Stimulated activated CD4-positive, alpha-beta T cell treated with anti-CD3 and anti-CD28 coated beads, Interleukin-1b, Interleukin-23, amount 100 ng/mL, for 24 hours (primary cell): ENCODE results near the gene SPAG6.
"Not testable (repeated sequence)": the region's sequence is repeated elsewhere in the genome, so short reads cannot be mapped to it uniquely, and the experiment has no call there.

ENCODE experiments used
- DNase-seq, 4 experiments: peaks; one replicate each; pipeline ENCODE4 v3.0.0-alpha.2; 2020; ENCODE audit warnings: low read depth in 4 of 4, low spot score in 1 of 4

The SPAG6 gene

DNA sequence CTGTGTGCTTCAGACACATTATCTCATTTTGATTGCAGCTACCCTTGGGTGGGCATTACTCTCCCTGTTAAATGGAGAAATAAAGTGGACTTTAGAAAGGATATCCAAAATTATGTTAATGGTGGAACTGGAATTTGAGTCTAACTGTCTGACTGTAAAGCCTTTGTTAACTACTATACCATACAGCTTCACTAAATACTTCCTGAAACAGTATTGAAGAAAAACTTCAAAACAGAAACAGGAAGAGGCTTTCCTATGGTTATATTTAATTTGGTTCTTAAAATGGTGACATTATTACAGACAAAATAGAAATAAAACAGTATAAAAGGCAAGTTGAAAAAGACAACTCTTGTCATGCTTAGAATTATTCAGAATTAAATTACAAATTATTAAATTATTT lies 25.0 kb downstream of the SPAG6 start:
- no peak for DNase-seq

DNA sequence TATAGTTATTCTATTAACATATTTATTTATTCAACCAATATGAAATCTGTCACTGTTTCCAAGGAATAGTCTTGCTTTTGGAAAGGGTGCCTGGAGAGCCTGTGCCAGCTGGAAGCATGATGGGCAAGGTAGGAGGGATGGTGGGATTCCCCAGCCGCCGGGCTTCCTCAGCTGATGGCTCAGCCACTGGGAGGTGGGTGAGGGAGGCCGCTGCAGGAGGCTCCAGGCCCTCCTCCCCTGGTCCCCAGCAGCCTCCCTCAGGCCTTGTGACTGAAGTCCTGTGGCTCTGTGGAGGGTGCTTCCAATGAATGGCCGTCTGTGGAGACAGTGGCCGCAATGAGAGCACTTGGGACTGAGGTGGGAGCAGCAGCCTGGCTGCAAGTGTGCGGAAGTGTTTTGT lies 27.0 kb downstream of the SPAG6 start:
- no peak for DNase-seq

DNA sequence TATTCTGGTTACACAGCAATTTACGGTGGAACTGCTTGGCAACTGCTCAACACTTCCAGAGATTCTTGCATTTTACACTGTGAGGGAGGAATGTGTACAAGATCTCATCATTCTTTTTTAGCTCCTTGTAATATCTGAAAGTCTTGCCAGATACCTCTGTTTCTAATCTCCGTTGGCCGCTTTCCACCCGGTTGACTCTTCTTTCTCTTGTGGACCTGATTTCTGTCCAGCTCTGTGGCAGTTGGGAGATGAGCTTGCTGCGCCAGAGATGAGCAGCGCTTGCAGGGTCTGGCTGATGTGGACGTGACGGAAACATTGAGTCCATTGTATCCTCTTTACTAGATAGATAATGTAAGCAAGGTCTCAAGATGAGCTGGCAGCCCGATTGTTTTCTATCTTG lies 27.6 kb downstream of the SPAG6 start:
- no peak for DNase-seq

GRCh38 chr10:22374489-22375126 lies 29.3 kb downstream of the SPAG6 start:
- DNase-seq: no peak

DNA sequence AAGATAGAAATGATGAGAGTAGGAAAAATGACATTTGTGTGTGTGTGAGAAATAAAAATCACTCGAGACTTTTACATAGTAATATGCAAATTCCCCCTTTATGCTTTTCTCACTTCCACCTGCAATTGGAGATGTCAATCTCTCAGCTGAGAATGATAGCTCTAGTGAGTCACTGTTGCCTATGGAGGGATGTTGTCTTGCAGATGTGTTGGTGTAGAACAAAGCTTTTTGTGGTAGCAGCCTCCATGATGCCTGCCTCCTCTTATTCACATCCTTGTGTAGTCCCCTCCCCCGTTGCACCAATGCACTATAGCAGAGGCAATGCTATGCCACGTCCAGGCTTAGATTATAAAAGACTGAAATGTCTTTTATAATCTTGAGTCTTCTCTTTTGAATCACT lies 33.8 kb downstream of the SPAG6 start:
- peak; percentile 11 to 36 (median 17) for DNase-seq

GRCh38 chr10:22381262-22381661 lies 36.0 kb downstream of the SPAG6 start:
- no peak for DNase-seq

DNA sequence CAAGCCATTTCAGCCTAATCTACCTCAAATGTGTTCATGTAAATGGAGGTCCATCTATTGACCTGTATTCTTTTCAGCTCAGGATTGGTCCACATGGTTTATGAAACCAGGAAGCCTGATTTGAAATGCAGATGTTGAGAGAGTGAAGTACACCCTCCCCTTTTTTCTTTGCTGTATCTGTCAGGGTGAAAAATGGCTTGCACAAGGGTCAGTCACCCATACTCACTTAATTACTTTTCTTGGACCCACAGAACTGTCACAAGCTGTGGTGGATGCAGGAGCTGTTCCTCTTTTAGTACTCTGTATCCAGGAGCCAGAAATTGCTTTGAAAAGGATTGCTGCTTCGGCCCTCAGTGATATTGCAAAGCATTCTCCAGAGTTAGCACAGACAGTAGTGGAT lies 41.2 kb downstream of the SPAG6 start:
- DNase-seq: no peak

- DNase-seq: no peak
Measured at GRCh38 chr10:22389856-22390589, 44.7 kb downstream of the SPAG6 start.

- no peak for DNase-seq
Measured at GRCh38 chr10:22391600-22391999, 46.3 kb downstream of the SPAG6 start.

DNA sequence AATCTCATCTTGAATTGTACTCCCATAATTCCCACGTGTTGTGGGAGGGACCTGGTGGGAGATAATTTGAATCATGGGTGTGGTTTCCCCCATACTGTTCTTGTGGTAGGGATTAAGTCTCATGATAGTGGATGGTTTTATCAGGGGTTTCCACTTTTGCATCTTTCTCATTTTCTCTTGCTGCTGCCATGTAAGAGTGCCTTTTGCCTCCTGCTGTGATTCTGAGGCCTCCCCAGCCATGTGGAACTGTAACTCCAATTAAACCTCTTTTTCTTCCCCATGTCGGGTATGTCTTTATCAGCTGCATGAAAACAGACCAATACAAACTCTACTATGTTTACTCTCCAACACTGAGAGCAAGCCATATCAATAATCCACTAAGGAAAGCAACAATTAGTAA lies 50.9 kb downstream of the SPAG6 start:
- not testable (repeated sequence) for DNase-seq

DNA sequence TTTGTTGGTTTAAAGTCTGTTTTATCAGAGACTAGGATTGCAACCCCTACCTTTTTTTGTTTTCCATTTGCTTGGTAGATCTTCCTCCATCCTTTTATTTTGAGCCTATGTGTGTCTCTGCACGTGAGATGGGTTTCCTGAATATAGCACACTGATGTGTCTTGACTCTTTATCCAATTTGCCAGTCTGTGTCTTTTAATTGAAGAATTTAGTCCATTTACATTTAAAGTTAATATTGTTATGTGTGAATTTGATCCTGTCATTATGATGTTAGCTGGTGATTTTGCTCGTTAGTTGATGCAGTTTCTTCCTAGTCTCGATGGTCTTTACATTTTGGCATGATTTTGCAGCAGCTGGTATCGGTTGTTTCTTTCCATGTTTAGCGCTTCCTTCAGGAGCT lies 61.6 kb downstream of the SPAG6 start:
- DNase-seq: not testable (repeated sequence)

GRCh38 chr10:22410394-22410793 lies 65.1 kb downstream of the SPAG6 start:
- DNase-seq: no peak

- no peak for DNase-seq
Measured at GRCh38 chr10:22410846-22411245, 65.5 kb downstream of the SPAG6 start.

DNA sequence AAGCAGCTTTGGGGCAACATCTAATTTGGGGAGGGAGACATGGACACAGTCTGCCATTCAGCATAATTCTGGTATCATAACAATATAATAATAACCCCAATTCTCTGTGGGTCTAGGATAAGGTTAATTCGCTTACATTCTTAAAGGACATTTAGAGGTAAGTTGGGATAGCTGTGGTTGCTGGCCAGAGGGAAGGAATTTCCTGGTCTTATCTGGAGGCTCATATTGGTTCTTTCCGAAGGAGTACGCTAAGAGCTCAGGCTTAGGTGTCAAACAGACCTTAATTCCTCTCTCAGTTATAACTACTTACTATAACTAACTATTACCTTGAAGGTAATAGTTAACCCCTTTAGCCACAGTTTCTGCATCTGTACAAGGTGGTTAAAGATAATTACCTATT lies 68.8 kb downstream of the SPAG6 start:
- DNase-seq: no peak

GRCh38 chr10:22415072-22415471 lies 69.8 kb downstream of the SPAG6 start:
- DNase-seq: no peak

GRCh38 chr10:22417736-22418268 lies 72.5 kb downstream of the SPAG6 start:
- DNase-seq: no peak

- no peak for DNase-seq
Measured at GRCh38 chr10:22420787-22421517, 75.7 kb downstream of the SPAG6 start.

DNA sequence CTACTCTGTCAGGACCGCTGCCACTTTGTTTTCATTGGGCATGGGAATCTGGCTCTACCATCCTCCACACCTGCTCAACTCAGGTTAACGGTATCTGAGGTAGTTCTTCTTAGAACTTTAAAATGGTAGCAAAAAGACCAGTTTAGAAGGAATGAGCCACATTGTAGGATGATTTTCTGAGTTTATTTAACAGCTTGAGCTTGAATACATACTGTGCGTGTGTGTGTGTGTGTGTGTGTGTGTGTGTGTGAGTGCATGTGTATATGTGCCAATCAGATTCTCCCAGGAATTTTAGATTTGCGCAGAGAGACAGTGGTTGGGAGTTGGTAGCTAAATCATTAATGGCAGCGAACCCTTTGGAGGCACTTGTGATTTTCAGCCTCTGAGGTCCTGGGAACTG lies 81.4 kb downstream of the SPAG6 start:
- DNase-seq: no peak

- DNase-seq: no peak
Measured at GRCh38 chr10:22427101-22427500, 81.8 kb downstream of the SPAG6 start.

- DNase-seq: no peak
Measured at GRCh38 chr10:22427890-22428571, 82.7 kb downstream of the SPAG6 start.

DNA sequence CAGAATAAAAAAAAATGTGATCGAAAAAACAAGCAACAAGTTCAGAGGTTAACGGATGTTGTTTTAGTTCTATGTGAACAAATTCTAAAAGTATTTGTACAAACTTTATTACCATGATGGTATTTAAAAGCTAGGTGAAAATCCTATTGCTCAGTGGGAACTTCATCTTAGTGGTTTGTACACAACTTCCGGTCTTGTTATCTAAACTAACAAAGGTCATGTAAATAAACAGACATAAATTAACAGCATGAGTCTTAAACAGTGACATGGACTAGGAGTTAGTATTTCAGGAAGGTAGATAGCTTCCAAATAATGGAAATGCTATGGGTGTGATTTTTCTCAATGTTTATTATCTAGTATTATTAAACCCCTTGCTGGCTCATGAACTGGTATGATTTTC lies 83.8 kb downstream of the SPAG6 start:
- DNase-seq: no peak
